SU-DHL-6 (cell line): ENCODE measurements around the gene PCDHGA5.
A peak's percentile ranks its signal among the peaks of the same experiment; 100 is the strongest.
"Not testable (repeated sequence)": the region's sequence is repeated elsewhere in the genome, so short reads cannot be mapped to it uniquely, and the experiment has no call there.

Experiments used
- H2AFZ ChIP-seq: fragments of 200-600 bp; sonication (generic); 2 replicates; pipeline ENCODE4 v1.6.1; 2014; ENCODE audit warnings: low read depth, mild to moderate bottlenecking, moderate library complexity, mixed read lengths, antibody characterized with exemption, low read length; ENCODE audit not compliant: severe bottlenecking
- H3F3A ChIP-seq: fragments of 200-600 bp; shearing (Covaris generic); 2 replicates; pipeline ENCODE4 v1.6.0; 2016; ENCODE audit warnings: antibody characterized with exemption, mild to moderate bottlenecking; ENCODE audit not compliant: insufficient read depth
- H3K27ac ChIP-seq: fragments of 200-600 bp; sonication (generic); 2 replicates; pipeline ENCODE4 v1.5.1; 2016; ENCODE audit warnings: low read depth, mild to moderate bottlenecking, low read length, moderate library complexity, mixed read lengths
- H3K27me3 ChIP-seq: fragments of 200-600 bp; sonication (generic), shearing (Covaris generic); 2 replicates; pipeline ENCODE4 v1.6.0; 2014; ENCODE audit warnings: mild to moderate bottlenecking, low read length
- H3K36me3 ChIP-seq: fragments of 200-600 bp; sonication (generic); 2 replicates; pipeline ENCODE4 v1.6.1; 2014; ENCODE audit warnings: mild to moderate bottlenecking, low read length, mixed read lengths
- H3K4me2 ChIP-seq: fragments of 300-600, 200-600 bp; shearing (Covaris generic), sonication (generic); 2 replicates; pipeline ENCODE4 v1.6.0; 2014; ENCODE audit warnings: low read length, low read depth, mild to moderate bottlenecking; ENCODE audit not compliant: poor library complexity, severe bottlenecking
- H3K4me3 ChIP-seq: fragments of 200-600 bp; sonication (generic); 2 replicates; pipeline ENCODE4 v1.5.1; 2014; ENCODE audit warnings: antibody characterized with exemption, low read length, mild to moderate bottlenecking, mixed read lengths; ENCODE audit not compliant: insufficient read depth, poor library complexity, severe bottlenecking
- H3K79me2 ChIP-seq: fragments of 200-600 bp; sonication (generic); 2 replicates; pipeline ENCODE4 v1.6.1; 2014; ENCODE audit warnings: mild to moderate bottlenecking, low read length, moderate library complexity; ENCODE audit not compliant: insufficient read depth
- H3K9ac ChIP-seq: fragments of 200-600 bp; sonication (generic); 2 replicates; pipeline ENCODE4 v1.7.0; 2014; ENCODE audit warnings: mild to moderate bottlenecking, low read length
- H3K9me2 ChIP-seq: fragments of 200-600 bp; sonication (generic); replicated peaks from 2 replicates; pipeline ENCODE4 v1.6.1; 2014; ENCODE audit warnings: low read length; ENCODE audit not compliant: insufficient read depth
- H3K9me3 ChIP-seq: fragments of 200-600 bp; sonication (generic); 2 replicates; pipeline ENCODE4 v1.6.1; 2014; ENCODE audit warnings: low read length, mixed read lengths; ENCODE audit not compliant: insufficient read depth
- H4K20me1 ChIP-seq: fragments of 200-600 bp; sonication (generic); 2 replicates; pipeline ENCODE4 v1.6.1; 2014; ENCODE audit warnings: low read depth, mild to moderate bottlenecking, antibody characterized with exemption, low read length, moderate library complexity, mixed read lengths
- CTCF ChIP-seq: fragments of 200-600 bp; sonication (generic); IDR thresholded peaks from one replicate; pipeline ENCODE4 v1.5.1; 2017; ENCODE audit warnings: antibody characterized with exemption, mild to moderate bottlenecking, low read length, moderate library complexity; ENCODE audit not compliant: insufficient read depth, poor library complexity, severe bottlenecking
- EZH2phosphoT487 ChIP-seq: fragments of 200-600 bp; sonication (generic), shearing (Covaris generic); conservative IDR thresholded peaks from 2 replicates; pipeline ENCODE4 v1.6.1; 2018; ENCODE audit warnings: mild to moderate bottlenecking, antibody characterized with exemption, low read length, moderate library complexity, mixed read lengths

Gene PCDHGA5

GRCh38 chr5:141371572-141372475 lies 7.9 kb downstream of the PCDHGA5 start:
- H3K27ac ChIP-seq, result no peak overlapping the region
- H3K27me3 ChIP-seq, result no peaks in the 10 kb centered on the region
- 0 out of 2 replicates have a peak, but pooled peaks cover 3% of the 10 kb centered on the region for H3F3A ChIP-seq
- no peak for TF ChIP-seq CTCF
- TF ChIP-seq EZH2phosphoT487, result no peak
- H3K79me2 ChIP-seq, result no peaks in the 10 kb centered on the region; the same call in 1 of the 2 replicates
- no peak overlapping the region for H3K4me3 ChIP-seq
- H3K9ac ChIP-seq, result no peak overlapping the region
- no peaks in the 10 kb centered on the region for H4K20me1 ChIP-seq
- H2AFZ ChIP-seq, result no peak overlapping the region
- no peak overlapping the region for H3K4me2 ChIP-seq
- peaks cover 50% of the 10 kb centered on the region; the same call in 1 of the 2 replicates for H3K9me3 ChIP-seq
- H3K9me2 ChIP-seq, result no peaks in the 10 kb centered on the region
- peaks cover 18% of the 10 kb centered on the region for H3K36me3 ChIP-seq

- peak within 1 kb of the TSS; percentile 18 for H3K4me3 ChIP-seq
Measured at GRCh38 chr5:141373673-141374317, 9.8 kb downstream of the PCDHGA5 start, which contains the start of gene PCDHGA6. Gene PCDHGA6, plus strand, starts transcription at chr5:141373891. Its CDS starts 193 bp downstream, at chr5:141374084.

GRCh38 chr5:141374627-141375026 lies 10.7 kb downstream of the PCDHGA5 start:
- TF ChIP-seq EZH2phosphoT487 (no peak), CTCF (no peak)
- Histone ChIP-seq H3F3A (no peaks in the 10 kb centered on the region), H3K4me2 (no peak overlapping the region), H4K20me1 (no peaks in the 10 kb centered on the region), H3K9me3 (peaks cover 58% of the 10 kb centered on the region; the same call in 1 of the 2 replicates), H3K9me2 (no peaks in the 10 kb centered on the region), H3K27ac (no peak overlapping the region), H3K27me3 (no peaks in the 10 kb centered on the region), H3K9ac (no peak overlapping the region), H3K79me2 (peaks cover 7% of the 10 kb centered on the region; the same call in 1 of the 2 replicates), H3K4me3 (no peak overlapping the region), H2AFZ (no peak overlapping the region), H3K36me3 (peaks cover 23% of the 10 kb centered on the region)

More at GRCh38 chr5:141373673-141374317, 9.8 kb downstream of the PCDHGA5 start, which contains the start of gene PCDHGA6:
- peaks cover 7% of the 10 kb centered on the region; the same call in 1 of the 2 replicates for H3K79me2 ChIP-seq
- H3K4me2 ChIP-seq, result peak within 1 kb of the TSS; percentile 35
- no peak within 1 kb of the TSS for H2AFZ ChIP-seq
- no peak within 1 kb of the TSS for H3K9ac ChIP-seq
- no peaks in the 10 kb centered on the region for H3K9me2 ChIP-seq
- TF ChIP-seq CTCF (no peak), EZH2phosphoT487 (no peak)
- no peak within 1 kb of the TSS for H3K27ac ChIP-seq
- no peaks in the 10 kb centered on the region for H3F3A ChIP-seq
- no peaks in the 10 kb centered on the region for H3K27me3 ChIP-seq
- no peaks in the 10 kb centered on the region for H4K20me1 ChIP-seq
- peaks cover 23% of the 10 kb centered on the region for H3K36me3 ChIP-seq
- peaks cover 58% of the 10 kb centered on the region; the same call in 1 of the 2 replicates for H3K9me3 ChIP-seq

- not testable (repeated sequence) for H3K79me2 ChIP-seq, H3K27me3 ChIP-seq, H3K4me3 ChIP-seq, H4K20me1 ChIP-seq, H3K9me2 ChIP-seq, H3K4me2 ChIP-seq, H2AFZ ChIP-seq, H3F3A ChIP-seq, H3K9ac ChIP-seq, H3K27ac ChIP-seq
- H3K36me3 ChIP-seq, result peaks cover 19% of the 10 kb centered on the region
- peaks cover 53% of the 10 kb centered on the region; the same call in 1 of the 2 replicates for H3K9me3 ChIP-seq
Measured at GRCh38 chr5:141375444-141376155, 11.6 kb downstream of the PCDHGA5 start.
